Dedifferentiated amniotic fluid mesenchymal stem cell (primary cell): Measurements from ENCODE around the gene CNOT10.
"Not testable (repeated sequence)": the region's sequence is repeated elsewhere in the genome, so short reads cannot be mapped to it uniquely, and the experiment has no call there.

ENCODE experiments used
- DNase-seq: peaks from one replicate; pipeline ENCODE4 v3.0.0-alpha.2; 2016; ENCODE audit errors: extremely low spot score

CNOT10 gene

DNA sequence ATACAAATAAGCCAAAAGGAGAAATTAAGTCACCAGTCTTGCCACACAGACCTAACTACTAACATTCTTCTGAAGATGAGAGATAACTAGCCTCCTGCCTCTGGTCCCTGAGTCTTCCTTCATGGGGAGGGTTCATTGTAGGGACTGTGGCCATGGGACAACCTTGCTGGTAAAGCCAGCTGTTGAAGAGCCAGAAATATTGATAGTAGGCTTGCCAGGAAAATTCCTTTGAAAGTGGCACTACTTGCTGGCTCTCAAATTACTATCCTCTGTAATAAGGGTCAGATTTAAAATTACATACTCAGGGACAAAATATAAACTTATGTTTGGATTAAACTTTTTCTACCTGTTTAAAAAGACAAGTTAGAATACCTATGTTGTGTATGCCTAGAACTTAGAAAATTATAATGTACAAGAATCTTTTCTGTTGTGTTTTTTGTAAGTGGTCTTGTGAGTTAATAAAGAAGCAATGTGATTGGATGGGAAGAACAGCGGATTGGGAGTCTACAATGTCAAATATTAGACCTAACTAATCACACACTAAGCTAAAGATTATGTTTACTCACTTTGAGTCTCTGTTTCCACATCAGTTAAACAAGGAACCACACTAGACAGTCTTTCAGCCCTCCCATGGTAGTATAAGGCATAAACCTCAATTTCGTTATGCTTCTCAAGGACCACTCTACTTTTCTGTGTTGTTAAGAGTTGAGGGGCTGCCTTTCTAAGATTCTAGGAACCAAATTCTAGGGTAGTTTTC lies 72.8 kb downstream of the CNOT10 start:
- no peak for DNase-seq

DNA sequence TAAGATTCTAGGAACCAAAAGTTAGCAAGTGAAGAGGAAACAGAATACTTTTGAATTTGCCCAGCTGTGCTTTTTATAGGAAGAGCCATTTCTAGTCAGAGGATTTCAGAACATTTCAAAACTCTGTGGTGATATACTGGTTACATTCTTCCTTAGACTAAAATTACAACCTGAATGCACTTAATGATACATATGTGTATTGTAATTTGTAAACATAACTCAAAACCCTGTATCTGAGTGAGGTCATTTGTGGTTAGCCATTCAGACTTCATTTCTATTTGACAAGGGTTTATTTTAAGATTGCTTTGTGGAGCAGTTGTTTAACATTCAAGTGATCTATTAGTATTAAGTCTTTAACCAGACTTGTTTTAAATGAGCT lies 73.4 kb downstream of the CNOT10 start:
- DNase-seq: no peak

DNA sequence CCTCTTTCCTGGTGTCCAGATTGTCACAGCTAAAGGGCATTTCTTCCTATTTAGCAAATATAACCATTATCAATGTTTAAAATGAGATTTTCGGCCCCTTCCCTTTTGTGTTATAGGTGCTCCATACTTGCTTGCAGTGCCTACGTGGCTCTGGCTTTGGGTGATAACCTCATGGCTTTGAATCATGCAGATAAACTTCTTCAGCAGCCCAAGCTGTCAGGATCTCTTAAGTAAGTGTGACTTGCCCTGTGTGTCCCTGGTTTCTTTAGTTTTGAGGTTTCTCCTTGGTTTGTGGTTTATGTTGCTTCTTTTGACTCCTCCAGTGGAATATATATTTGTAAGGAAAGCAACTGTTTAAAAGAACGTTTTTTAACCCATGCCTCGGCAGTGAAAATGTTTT lies 74.4 kb downstream of the CNOT10 start:
- DNase-seq: no peak

DNA sequence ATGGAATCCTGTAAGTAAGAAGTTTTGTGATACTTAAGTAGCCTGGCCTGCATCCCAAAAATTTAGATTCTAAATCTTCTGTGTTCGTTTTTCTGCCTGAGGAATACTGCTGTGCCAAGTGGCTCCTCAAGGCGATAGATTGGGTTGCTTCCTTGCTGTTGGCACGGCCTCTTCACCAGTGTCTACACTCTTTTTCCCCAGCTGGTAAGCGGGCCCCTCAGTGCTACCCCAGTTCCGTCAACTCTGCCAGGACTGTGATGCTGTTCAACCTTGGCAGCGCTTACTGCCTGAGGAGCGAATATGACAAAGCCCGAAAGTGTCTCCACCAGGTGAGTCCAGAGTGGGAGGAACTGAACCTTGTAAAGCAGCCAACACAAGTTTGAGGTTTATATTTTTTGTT lies 79.5 kb downstream of the CNOT10 start:
- no peak for DNase-seq

DNA sequence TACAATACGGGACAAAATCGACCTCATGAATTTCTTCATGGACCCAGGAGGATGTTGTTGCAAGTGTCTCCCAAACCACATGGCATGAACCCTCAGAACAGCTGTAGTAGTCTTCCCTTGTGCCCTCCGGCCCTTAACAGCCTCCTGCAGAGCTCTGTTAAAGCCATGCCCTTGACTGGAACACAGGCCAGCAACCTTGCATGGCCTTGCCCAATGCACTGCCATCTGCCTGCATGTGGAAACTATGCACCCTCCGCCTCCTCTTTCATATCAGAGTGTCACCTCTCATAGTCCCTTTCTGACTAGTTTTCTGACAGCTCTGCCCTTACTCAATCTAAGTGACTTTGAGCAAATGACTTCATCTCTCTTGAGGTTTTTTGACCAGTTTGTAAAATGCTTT lies 93.4 kb downstream of the CNOT10 start:
- DNase-seq: no peak

DNA sequence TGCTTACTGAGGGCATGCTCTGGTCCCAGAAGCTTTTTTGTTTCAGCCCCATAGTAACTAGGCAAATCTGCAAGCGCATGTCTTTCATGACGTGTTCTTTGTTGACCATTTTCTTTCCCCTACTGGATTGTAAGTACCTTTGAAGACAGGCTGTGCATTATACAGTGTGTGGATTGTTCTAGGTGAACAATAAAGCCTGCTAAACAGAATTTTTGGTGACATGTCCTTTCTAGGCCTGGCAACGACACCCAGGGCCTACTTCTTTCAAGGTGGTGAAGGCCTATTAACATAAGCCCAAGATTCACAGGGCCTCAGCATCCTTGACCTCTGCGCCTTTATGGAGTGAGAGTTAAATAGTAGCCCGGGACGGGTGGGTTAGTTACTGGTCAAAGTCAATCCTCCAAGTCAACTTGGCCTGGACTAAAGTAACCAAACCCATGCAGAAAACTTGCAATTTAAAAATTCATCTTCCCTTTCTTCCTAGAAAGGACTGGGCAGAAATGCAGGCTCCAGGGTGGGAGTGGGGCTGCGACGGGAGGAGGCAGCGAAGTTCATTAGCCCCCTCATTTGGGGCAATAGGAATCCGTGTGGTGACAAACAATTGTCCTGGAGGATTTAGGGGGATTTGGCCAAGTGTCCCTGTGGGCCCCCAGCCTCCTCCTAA lies 95.2 kb downstream of the CNOT10 start:
- DNase-seq: no peak

DNA sequence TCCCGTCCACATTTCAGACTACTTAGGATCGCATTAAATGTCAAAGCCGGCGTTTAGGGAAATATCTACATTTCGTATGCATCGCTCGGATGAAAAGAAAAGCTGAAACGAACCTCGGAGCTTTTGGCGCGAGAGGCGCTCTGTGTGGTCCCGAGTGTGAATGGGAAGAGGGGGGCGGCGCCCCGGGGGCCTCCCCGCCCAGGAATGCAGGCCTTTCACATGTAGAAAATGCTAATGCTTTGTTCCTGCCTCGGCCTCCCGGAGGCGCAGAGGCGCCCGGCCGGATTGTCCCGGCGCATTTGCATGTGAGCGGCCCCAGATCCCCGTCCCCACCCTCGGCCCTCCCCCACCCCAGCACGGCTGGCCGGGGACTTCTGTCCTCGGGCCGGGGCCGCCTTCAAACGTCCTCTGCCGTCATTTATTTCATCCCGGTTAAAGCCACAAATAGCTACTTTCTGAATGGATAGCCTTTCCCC lies 95.8 kb downstream of the CNOT10 start:
- DNase-seq: no peak

DNA sequence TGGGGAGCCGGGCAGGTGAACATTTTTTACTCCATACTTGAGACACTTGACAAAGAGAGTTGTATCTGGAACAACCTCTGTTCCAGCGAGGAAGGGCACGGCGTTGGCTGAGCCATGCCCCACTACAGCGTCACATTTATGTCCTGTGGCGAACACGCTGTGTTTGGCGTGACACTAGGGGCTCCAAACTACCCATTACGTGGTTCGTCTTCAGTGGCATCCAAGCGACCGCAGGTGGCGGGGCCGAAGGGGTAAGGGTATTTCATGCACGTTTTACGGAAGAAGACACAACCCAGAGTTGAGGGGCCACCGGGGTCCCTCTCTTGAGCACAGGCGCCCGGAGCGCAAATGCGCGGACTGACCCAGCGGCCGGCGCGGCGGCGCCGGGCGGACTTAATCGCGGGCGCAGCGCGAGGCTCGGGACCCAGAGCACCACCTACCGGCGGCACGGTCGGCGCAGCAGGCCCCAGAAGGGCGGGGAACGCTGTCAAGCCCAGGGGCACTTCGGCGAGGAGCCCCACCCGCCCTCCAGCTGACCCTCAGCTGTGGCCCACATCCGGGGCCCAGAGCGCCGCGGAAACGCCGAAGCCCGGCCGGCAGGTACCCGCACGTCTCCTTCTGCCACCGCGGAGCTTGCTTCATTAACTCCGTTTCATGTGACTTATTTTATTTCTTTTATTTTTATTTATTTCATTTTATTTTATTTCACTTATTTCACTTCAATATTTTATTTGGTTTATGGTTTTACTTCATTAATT lies 96.4 kb downstream of the CNOT10 start:
- peak; percentile 65 for DNase-seq

DNA sequence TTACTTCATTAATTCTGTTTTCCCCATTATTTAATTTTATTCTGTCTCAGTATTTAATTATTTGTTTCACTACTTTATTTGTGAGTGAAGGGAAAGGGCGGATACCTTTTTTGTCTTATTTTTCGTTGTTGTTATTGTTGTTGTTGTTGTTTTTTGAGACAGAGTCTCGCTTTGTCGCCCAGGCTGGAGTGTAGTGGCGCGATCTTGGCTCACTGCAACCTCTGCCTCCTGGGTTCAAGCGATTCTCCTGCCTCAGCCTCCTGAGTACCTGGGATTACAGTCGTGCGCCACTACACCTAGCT lies 96.9 kb downstream of the CNOT10 start:
- not testable (repeated sequence) for DNase-seq

DNA sequence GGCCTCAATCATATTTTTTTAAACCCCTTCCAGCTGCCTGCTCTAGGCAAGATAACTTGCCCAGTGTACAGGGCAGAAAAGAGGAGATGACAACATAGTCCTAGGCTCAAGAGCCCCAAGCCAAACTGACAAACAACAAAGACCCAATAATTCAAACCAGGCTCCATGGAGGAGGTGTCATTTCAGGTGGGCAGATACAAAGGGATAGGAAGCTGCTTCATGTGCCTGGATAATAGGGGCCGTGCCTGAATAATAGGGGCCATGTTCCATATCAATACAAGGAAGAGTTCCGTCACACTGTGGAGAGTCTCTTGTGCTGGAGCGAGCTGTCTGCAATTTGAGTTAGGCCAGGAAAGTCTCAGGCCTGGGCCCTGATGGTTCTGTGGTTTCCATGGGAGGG lies 97.4 kb downstream of the CNOT10 start:
- DNase-seq: no peak

DNA sequence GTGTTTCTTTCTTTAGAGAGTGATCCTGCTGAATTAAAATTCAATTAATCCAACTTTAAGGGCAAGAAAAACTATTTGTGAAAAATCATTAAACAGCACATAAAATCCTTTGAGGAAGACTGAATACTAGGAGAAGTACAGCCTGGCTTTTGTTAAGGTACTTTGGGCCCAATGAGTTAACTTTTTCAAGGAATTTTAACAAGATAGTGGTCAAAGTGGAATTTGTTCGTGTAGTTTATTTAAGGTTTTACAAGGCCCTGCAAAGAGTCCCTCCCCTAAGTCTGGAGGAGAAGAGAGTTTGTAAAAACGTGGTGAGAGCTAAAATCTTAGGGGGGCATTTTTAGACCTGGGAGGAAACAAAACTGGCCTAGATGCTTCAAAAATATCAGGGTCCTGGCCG lies 106.8 kb downstream of the CNOT10 start:
- DNase-seq: no peak

DNA sequence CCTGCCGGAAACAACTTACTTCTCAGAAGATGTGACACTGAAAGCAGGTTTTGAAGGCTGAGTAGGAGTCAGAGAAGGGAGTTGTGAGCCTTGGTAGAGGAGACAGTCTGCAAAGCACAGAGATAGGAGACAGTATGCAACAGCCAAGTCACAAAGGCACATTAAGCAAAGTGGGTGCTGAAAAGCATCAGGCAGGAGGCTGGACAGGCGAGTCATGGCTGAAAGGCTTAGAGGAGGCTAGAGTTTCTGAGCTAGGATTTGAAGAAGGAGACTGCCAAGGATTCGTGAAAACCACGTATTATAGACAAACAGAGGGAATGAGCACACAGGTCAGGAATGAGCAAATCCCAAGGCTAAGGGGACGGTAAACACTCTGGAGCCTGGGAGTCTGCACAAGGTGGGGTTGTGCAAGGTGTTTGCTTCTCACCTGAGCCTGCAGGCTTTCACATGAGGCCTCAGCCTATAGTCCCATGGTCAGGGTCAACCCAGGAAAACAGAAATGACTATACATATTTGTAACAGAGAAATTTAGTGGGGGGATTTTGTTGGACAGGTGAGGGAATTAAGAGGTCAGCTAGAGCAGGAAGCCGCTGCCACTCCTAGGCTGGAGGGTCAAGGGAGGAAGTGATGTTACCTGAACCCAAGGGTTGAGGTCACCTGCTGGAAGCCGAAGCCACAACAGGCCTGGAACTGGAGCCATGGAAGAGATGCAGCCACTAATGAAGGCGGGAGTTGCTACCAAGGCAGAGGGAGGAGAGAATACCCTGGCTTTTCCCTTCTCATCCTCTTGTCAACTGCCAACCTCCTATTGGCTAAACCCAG lies 109.7 kb downstream of the CNOT10 start:
- DNase-seq: peak; percentile 17

DNA sequence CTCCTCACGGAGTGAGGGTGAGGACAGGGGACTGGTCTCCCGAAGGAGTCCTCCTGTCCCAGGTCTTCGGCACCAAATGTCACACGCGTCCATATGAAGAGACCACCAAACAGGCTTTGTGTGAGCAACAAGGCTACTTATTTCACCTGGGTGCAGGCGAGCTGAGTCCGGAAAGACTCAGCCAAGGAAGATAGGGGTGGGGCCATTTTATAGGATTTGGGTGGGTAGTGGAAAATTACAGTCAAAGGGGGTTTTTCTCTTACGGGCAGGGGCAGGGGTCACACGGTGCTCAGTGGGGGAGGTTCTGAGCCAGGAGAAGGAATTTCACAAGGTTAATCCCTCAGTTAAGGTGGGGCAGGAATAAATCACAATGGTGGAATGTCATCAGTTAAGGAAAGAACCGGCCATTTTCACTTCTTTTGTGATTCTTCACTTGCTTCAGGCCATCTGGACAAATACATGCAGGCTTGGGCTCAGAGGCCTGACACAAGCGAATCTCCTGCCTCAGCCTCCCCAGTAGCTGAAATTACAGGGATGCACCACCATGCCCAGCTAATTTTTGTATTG lies 111.5 kb downstream of the CNOT10 start:
- not testable (repeated sequence) for DNase-seq

DNA sequence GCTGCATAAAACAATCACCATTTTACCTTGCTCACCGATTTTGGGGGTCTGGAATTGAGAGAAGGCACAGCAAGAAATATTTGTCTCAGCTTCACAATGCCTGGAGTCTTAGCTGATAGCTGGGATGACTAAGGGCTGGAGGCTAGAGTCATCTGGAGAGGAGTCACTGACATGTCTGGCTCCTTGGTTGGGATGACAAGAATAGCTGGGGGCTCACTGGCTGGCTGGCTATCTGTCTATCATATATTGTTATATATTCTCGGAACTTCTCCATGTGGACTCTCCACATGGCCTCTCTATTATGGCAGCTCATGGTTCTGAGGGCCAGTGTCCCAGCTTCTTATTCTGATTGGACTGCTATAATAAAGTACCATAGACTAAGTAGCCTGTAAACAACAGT lies 112.8 kb downstream of the CNOT10 start:
- DNase-seq: no peak

DNA sequence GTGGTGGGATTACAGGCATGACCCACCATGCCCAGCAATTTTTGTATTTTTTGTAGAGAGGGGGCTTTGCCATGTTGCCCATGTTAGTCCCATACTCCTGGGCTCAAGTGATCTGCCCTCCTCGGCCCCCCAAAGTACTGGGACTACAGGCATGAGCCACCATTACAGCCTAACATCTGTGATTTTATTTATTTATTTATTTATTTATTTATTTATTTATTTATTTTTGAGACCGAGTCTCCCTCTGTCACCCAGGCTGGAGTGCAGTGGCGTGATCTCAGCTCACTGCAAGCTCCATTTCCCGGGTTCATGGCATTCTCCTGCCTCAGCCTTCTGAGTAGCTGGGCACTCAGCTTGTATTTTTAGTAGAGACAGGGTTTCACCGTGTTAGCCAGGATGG lies 116.5 kb downstream of the CNOT10 start:
- not testable (repeated sequence) for DNase-seq

DNA sequence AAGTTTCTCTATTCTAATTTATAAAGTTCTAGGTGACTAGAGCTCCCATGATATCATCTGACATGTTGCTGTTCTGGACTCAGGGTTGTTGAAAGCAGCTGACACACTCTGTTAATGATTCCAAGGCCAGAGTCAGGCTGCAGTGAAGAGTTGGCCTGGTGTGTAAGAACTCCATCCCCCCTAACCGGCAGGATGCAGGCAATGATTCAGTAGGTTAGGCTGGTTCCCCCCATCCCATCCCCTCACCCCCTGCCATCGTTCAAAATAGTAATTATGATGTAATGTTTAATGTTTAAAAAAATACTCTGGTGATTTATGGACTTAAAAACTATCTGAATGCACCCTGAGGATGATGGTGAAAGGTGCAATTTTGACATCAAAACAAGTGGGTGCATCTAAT lies 128.2 kb downstream of the CNOT10 start:
- no peak for DNase-seq

DNA sequence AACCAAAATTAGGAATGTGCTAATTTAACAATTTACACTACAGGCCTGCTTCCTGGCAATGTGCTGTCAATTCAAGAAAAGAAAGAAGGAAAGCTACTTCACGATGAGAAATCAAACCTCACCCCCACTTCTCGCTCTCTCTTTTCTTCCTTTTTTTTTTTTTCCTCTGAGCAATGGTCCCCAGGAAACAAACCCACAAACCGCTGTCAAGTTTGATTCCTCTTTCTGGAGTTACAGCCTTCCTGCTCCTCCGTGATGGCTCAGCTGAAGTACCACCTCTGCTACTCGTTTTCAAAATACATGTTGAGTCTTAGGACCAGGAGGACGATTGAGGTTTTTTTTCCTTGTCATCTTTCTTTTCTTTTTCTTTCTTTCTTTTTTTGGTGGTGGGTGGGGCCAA lies 129.4 kb downstream of the CNOT10 start:
- no peak for DNase-seq

DNA sequence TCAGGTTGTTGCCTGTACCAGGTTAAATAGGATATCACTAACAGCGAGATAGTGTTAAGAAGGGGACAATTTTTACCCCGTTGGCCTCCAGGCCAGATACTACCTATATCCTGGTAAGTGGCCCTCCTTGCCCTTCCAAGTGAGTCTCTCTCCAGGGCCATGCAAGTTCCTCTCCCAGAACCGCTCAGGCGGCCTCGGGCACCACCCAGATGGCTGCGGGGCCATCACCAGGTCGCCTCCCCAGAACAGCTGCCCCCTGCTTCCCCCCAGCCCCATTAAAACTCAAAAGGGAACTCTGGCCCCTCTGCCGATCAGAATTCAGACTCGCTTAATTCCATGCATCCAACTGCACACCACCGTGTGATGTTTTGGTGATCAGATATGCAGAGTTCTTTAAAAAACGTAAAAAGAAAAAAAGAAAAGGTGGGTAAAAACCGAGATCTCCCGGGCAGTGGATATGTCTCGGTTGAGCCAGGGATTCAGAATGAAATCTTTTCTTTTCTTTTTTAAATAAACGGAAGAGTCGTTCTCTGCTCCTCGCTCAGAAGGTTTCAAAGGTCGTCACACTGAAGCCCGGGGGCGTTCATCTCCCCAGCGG lies 131.0 kb downstream of the CNOT10 start:
- no peak for DNase-seq

DNA sequence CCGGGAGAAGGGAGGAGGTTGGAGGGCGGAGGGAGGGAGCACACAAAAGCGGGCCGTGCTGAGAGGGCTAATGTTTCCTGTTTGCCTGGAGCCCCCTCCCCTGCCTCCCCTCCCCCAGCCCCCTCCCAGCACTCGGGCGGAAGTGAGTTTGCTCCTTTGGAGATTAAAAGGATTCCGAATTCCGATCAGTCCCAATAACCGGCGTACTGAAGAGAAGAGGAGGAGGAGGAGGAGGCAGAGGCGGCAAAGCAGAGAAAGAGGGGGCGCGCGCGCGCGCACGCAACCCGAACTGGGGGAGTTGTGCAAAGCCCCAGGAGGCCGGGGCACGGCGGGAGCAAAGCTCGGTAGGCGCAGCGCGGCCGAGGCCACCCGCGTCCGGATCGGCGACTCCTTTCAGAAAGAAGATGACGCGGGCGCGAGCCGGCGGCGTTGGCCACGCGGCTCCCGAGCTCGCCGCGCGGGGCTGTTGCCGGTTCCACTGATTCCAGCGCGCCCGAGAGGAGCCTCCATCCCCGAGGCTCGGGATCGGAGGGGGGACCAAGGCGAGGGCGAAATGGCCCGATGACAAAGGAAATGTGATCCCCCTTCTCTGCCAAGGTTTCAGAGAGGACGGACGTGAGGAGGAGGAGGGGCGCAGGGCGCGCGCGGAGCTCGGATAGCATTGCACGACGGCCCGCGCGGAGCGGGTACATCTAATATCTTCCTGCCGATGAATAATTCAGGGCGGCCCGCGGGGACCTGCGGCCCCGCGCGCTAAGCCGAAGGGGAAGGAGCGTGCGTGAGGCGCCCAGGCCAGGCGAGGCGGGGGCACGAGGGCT lies 131.7 kb downstream of the CNOT10 start:
- DNase-seq: no peak

DNA sequence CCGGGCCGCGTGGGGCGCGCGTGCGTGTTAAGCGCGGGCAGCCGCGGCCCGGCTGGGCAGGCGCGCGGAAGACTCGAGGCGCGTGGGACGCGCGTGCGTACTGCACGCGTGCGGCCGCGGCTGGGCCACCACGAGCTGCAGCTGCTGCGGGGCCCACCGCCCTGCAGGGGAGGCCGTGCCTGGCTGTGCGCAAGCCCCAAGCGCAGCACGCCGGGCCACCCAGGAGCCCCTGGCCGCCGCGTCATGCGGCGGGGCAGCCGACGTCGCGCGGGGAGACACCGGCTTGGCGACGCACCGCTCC lies 132.2 kb downstream of the CNOT10 start:
- no peak for DNase-seq
